Activated naive CD8-positive, alpha-beta T cell treated with anti-CD3 and anti-CD28 coated beads, Interleukin-2, amount 50 U/mL, for 24 hours (primary cell): ENCODE results near the gene KRTAP25-1.

Source experiments
- ATAC-seq: fragments of 150-1000 bp; cut with Tn5 transposase; one replicate; pipeline ENCODE4 v1.10.0; 2021
- DNase-seq: peaks from one replicate; pipeline ENCODE4 v3.0.0; 2021
- H3K27ac Mint-ChIP-seq: one replicate; pipeline ENCODE4 v1.8.0; 2021; ENCODE audit warnings: mild to moderate bottlenecking, mixed read lengths
- H3K27me3 Mint-ChIP-seq: one replicate; pipeline ENCODE4 v1.8.0; 2021; ENCODE audit warnings: mixed read lengths
- H3K36me3 Mint-ChIP-seq: one replicate; pipeline ENCODE4 v1.8.0; 2021; ENCODE audit warnings: low read depth, mixed read lengths
- H3K4me1 Mint-ChIP-seq: one replicate; pipeline ENCODE4 v1.8.0; 2021; ENCODE audit warnings: mixed read lengths
- H3K4me3 Mint-ChIP-seq: one replicate; pipeline ENCODE4 v1.8.0; 2021; ENCODE audit warnings: mild to moderate bottlenecking, moderate library complexity, mixed read lengths
- H3K9me3 Mint-ChIP-seq: one replicate; pipeline ENCODE4 v1.8.0; 2021; ENCODE audit warnings: mixed read lengths

KRTAP25-1 gene

GRCh38 chr21:30271156-30271555 lies 18.2 kb downstream of the KRTAP25-1 start:
- H3K36me3 Mint-ChIP-seq, result no peaks in the 10 kb centered on the region
- no peaks in the 10 kb centered on the region for H3K27me3 Mint-ChIP-seq
- H3K27ac Mint-ChIP-seq, result no peak overlapping the region
- ATAC-seq (no peak), DNase-seq (no peak)
- no peaks in the 10 kb centered on the region for H3K9me3 Mint-ChIP-seq
- no peak overlapping the region for H3K4me3 Mint-ChIP-seq
- H3K4me1 Mint-ChIP-seq, result no peaks in the 10 kb centered on the region

DNA sequence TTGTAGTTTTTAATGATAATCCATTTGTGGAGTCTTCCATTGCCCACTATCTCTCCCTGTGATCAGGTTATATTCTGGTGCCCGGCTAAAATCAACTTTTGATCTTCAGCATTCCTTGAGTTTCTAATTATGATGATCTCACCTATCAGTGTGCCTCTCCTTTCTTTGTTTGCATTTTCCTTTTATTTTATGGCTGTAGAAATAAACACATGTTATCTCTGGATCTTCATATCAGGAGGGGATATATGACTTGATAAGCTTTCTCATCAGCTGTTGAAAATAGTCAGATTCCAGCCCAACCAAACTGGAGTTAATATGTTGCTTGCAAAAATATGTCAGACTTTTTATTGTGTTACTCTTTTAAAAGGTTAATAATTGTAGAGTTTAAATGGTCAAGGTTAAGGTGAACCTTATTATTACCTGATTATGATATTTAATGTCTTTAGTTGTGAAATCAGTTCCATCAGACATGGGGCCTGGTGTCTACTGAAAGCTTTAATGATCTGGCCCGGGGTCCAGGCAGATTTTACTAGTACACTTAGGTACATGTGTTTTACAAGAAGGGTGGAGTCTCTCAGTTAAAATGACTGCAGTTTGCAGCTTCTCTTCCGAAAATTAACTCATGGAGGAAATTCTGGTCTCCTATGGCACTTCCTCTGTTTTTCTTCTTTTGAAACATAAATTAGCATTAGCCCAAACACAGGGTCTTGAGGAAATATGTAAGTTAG lies 19.3 kb downstream of the KRTAP25-1 start:
- Mint-ChIP-seq H3K4me3 (no peak overlapping the region), H3K9me3 (no peaks in the 10 kb centered on the region), H3K27ac (no peak overlapping the region), H3K4me1 (no peaks in the 10 kb centered on the region), H3K36me3 (no peaks in the 10 kb centered on the region), H3K27me3 (no peaks in the 10 kb centered on the region)
- DNase-seq (no peak), ATAC-seq (no peak)

DNA sequence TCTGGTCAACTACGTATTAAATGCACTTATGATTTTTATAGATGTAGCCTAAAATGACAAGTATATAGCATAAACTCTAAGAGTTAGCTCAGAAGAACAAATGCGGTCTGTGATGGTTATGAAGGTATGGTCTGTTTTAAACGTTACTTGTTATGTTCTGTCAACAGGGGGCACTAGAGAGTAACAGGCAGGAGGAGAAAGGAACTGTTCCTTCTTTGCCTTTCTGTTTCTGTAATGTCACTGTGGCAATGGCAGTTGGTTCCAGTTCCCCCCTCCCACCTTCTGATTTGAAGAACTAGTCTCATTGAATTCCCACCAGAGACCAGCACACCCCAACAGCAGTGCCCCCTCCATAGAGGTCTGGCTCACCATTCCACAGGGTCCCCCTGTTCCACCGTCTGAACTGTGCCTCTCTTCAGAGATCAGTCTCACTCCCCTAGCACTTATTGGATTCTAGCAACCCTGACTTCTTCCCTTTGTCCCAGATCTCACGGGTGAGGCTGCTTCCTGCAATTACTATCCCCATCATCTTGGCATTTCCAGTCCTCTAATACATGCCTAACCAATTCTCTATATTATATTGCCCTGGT lies 20.6 kb downstream of the KRTAP25-1 start:
- H3K4me1 Mint-ChIP-seq, result no peaks in the 10 kb centered on the region
- no peaks in the 10 kb centered on the region for H3K9me3 Mint-ChIP-seq
- H3K27ac Mint-ChIP-seq, result no peak overlapping the region
- DNase-seq (no peak), ATAC-seq (no peak)
- no peaks in the 10 kb centered on the region for H3K27me3 Mint-ChIP-seq
- no peak overlapping the region for H3K4me3 Mint-ChIP-seq
- H3K36me3 Mint-ChIP-seq, result no peaks in the 10 kb centered on the region

DNA sequence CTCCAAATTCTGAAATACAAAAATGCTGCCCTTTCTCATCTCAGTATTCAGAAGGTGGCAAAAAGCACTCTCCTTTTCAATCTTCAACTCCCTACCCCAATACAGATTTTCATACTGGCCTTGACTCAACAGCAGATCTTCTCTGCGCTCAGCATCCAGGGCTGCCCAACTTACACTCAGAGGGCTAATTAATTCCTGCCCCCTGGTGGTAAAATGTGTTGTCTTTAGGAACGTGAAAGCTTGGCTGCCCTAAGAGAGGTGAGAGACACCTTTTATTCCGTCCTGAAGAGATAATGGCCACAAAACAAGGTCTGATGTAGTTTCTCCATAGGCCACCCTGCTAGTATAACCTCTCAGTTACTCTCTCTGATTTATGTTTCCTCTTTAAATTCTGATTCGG lies 31.5 kb downstream of the KRTAP25-1 start:
- Mint-ChIP-seq H3K4me1 (no peaks in the 10 kb centered on the region), H3K9me3 (no peaks in the 10 kb centered on the region), H3K27ac (no peak overlapping the region), H3K36me3 (no peaks in the 10 kb centered on the region), H3K27me3 (no peaks in the 10 kb centered on the region), H3K4me3 (no peak overlapping the region)
- ATAC-seq, result no peak
- no peak for DNase-seq

- Mint-ChIP-seq H3K4me3 (no peak overlapping the region), H3K27ac (no peak overlapping the region), H3K36me3 (no peaks in the 10 kb centered on the region), H3K9me3 (no peaks in the 10 kb centered on the region), H3K4me1 (no peaks in the 10 kb centered on the region), H3K27me3 (no peaks in the 10 kb centered on the region)
- ATAC-seq (no peak), DNase-seq (no peak)
Measured at GRCh38 chr21:30256100-30256499, 33.2 kb downstream of the KRTAP25-1 start.

DNA sequence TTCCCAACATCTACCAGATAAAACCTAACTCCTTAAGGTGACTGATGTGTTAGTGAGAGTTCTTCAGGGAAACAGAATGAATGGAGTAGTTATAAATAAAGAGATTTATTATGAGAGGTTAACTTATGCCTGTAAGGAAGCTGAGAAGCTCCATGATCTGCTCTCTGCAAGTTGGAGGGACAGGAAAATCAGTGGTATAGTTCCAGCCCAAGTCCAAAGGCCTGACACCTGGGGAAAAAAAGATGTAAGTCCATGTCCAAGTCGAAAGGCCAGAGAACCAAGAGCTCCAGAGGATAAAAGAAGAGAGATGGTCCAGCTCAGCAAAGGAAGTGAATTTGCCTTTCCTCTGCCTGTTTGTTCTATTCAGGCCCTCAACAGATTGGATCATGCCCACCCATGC lies 33.6 kb downstream of the KRTAP25-1 start:
- H3K27me3 Mint-ChIP-seq, result no peaks in the 10 kb centered on the region
- ATAC-seq (no peak), DNase-seq (no peak)
- H3K4me1 Mint-ChIP-seq, result no peaks in the 10 kb centered on the region
- no peak overlapping the region for H3K4me3 Mint-ChIP-seq
- no peaks in the 10 kb centered on the region for H3K9me3 Mint-ChIP-seq
- H3K27ac Mint-ChIP-seq, result no peak overlapping the region
- H3K36me3 Mint-ChIP-seq, result no peaks in the 10 kb centered on the region

- Mint-ChIP-seq H3K36me3 (no peaks in the 10 kb centered on the region), H3K27ac (no peak overlapping the region), H3K9me3 (no peaks in the 10 kb centered on the region), H3K4me1 (no peaks in the 10 kb centered on the region), H3K27me3 (no peaks in the 10 kb centered on the region), H3K4me3 (no peak overlapping the region)
- ATAC-seq, result no peak
- DNase-seq, result no peak
Measured at GRCh38 chr21:30251781-30252180, 37.5 kb downstream of the KRTAP25-1 start.

DNA sequence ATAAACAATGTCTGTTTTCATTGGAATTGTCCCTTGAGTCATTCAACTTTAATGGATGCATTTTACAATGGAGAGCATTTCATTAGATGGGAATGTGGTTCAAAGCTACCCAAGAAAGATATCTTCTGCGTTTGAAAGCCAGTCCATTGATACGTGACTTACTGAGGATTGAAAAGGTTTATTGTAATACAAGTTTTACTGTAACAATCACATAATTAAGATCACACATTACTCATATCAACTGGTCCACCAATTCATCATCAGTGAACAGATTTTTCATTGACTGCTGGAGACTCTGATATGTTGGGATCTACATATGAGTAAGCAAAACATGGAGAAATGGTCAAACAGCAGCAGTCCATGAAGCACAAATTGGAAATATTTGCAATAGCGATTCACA lies 39.4 kb downstream of the KRTAP25-1 start:
- Mint-ChIP-seq H3K9me3 (no peaks in the 10 kb centered on the region), H3K4me3 (no peak overlapping the region), H3K27me3 (no peaks in the 10 kb centered on the region), H3K27ac (no peak overlapping the region), H3K4me1 (no peaks in the 10 kb centered on the region), H3K36me3 (no peaks in the 10 kb centered on the region)
- DNase-seq, result no peak
- no peak for ATAC-seq

DNA sequence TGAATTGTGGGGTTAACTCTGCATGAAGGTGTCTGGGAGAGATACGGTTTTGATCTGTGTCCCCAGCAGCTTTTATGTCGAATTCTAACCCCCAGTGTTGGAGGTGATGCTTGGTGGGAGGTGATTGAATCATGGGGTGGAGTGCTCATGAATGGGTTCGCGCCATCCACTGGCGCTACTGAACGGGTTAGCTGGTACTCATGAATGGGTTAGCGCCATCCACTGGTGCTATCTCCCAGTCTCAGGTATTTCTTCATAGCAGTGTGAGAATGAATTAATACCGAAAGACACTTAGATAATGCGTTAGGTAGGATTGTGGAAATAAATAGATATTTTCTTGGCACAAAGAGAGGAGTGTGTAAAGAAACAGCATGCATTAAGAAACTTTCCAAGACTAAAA lies 40.5 kb downstream of the KRTAP25-1 start:
- no peak overlapping the region for H3K27ac Mint-ChIP-seq
- no peaks in the 10 kb centered on the region for H3K9me3 Mint-ChIP-seq
- no peaks in the 10 kb centered on the region for H3K27me3 Mint-ChIP-seq
- no peaks in the 10 kb centered on the region for H3K4me1 Mint-ChIP-seq
- DNase-seq (no peak), ATAC-seq (no peak)
- H3K4me3 Mint-ChIP-seq, result no peak overlapping the region
- H3K36me3 Mint-ChIP-seq, result no peaks in the 10 kb centered on the region

DNA sequence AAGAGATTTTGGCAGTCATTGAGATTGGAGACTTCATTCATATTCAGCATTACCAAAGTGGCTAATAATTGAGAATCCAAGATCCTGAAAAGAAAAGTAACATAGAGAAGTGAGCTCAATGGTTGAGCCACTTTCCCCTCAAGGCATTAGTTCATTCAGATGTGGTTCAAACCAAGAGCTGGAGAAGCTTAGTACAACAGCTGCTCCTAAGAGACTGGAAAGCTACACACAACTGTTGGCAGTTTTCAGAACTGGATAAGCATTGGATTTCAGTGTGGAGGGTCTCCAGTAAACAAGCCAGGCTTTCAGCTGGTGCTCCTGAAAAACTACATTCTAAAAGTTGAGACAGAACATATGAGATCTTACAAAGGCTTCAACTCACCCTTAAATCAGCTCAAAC lies 44.3 kb downstream of the KRTAP25-1 start:
- no peaks in the 10 kb centered on the region for H3K9me3 Mint-ChIP-seq
- H3K4me3 Mint-ChIP-seq, result no peak overlapping the region
- H3K36me3 Mint-ChIP-seq, result no peaks in the 10 kb centered on the region
- no peak for ATAC-seq
- no peaks in the 10 kb centered on the region for H3K27me3 Mint-ChIP-seq
- H3K4me1 Mint-ChIP-seq, result no peaks in the 10 kb centered on the region
- H3K27ac Mint-ChIP-seq, result no peak overlapping the region
- DNase-seq, result no peak

GRCh38 chr21:30243691-30244090 lies 45.6 kb downstream of the KRTAP25-1 start:
- no peaks in the 10 kb centered on the region for H3K27me3 Mint-ChIP-seq
- H3K4me3 Mint-ChIP-seq, result no peak overlapping the region
- no peak overlapping the region for H3K27ac Mint-ChIP-seq
- no peaks in the 10 kb centered on the region for H3K9me3 Mint-ChIP-seq
- ATAC-seq (no peak), DNase-seq (no peak)
- no peaks in the 10 kb centered on the region for H3K36me3 Mint-ChIP-seq
- no peaks in the 10 kb centered on the region for H3K4me1 Mint-ChIP-seq

DNA sequence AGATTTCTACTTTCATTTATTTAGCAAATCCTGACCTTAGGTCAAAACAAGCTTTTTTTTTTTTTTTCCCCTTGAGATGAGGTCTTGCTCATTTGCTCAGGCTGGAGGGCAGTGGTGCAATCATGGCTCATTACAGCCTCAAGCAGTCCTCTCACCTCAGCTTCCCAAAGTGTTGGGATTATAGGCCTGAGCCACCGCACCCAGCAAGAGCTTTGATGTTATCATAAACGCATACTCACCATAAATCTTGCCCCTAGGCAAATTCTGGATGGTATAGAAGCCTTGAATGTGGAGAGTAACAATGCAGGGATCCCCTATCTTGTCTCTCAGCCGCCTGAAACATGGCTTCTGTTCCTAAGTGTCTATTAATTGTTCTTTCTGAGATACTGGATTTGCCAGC lies 48.7 kb downstream of the KRTAP25-1 start:
- Mint-ChIP-seq H3K27ac (no peak overlapping the region), H3K4me1 (no peaks in the 10 kb centered on the region), H3K9me3 (no peaks in the 10 kb centered on the region)

More for the DNA sequence above, 48.7 kb downstream of the KRTAP25-1 start:
- Mint-ChIP-seq H3K27me3 (no peaks in the 10 kb centered on the region), H3K36me3 (no peaks in the 10 kb centered on the region), H3K4me3 (no peak overlapping the region)
- ATAC-seq (no peak), DNase-seq (no peak)
